Esophagus squamous epithelium (tissue), 4 donors: Measurements from ENCODE around the gene MALL.

Experiments used
- CTCF ChIP-seq, 6 experiments: fragments of 450-650 bp in 4 of 6; fragments of 200-600 bp in 2 of 6; sonication (generic) in 2 of 6; IDR thresholded peaks; one replicate each; pipeline ENCODE4 v1.5.1; 2016 to 2019; ENCODE audit warnings: antibody characterized with exemption in 6 of 6, mild to moderate bottlenecking in 4 of 6, moderate library complexity in 4 of 6
- POLR2A ChIP-seq, 4 donors: fragments of 450-650 bp; IDR thresholded peaks; one replicate each; pipeline ENCODE4 v1.6.1; 2017; ENCODE audit warnings: antibody characterized with exemption in 4 of 4, mild to moderate bottlenecking in 4 of 4, moderate library complexity in 3 of 4

GRCh38 chr2:110126906-110127305, 11.3 kb upstream of the MALL start:
- TF ChIP-seq CTCF (IDR thresholded peaks at IDR 0.05) (no peak), POLR2A (IDR thresholded peaks at IDR 0.05) (no peak)
